ENCODE measurements around the gene AMBRA1.

Gene AMBRA1

GRCh38 chr11:46438211-46438610 lies 155.6 kb downstream of the AMBRA1 start:
- no peak for DNase-seq (ENCODE audit: low read depth in 3 of 3)

GRCh38 chr11:46437122-46437689 lies 156.6 kb downstream of the AMBRA1 start:
- no peak for DNase-seq (ENCODE audit: low read depth in 3 of 3)

- DNase-seq (ENCODE audit: low read depth in 3 of 3) = no peak
Observed at GRCh38 chr11:46436113-46436512, 157.7 kb downstream of the AMBRA1 start.

GRCh38 chr11:46435679-46436078 lies 158.1 kb downstream of the AMBRA1 start:
- no peak for DNase-seq (ENCODE audit: low read depth in 3 of 3)

GRCh38 chr11:46431211-46431610 lies 162.6 kb downstream of the AMBRA1 start:
- DNase-seq (ENCODE audit: low read depth in 3 of 3) = no peak

GRCh38 chr11:46429717-46430116 lies 164.1 kb downstream of the AMBRA1 start:
- no peak for DNase-seq (ENCODE audit: low read depth in 3 of 3)

- no peak for DNase-seq (ENCODE audit: low read depth in 3 of 3)
Observed at GRCh38 chr11:46427364-46427763, 166.5 kb downstream of the AMBRA1 start.

- DNase-seq (ENCODE audit: low read depth in 3 of 3) = no peak
Observed at GRCh38 chr11:46426233-46426991, 167.4 kb downstream of the AMBRA1 start.

GRCh38 chr11:46422588-46422987 lies 171.2 kb downstream of the AMBRA1 start:
- no peak for DNase-seq (ENCODE audit: low read depth in 3 of 3)

- no peak for DNase-seq (ENCODE audit: low read depth in 3 of 3)
Observed at GRCh38 chr11:46421257-46421880, 172.5 kb downstream of the AMBRA1 start.

GRCh38 chr11:46420513-46420912 lies 173.3 kb downstream of the AMBRA1 start:
- no peak for DNase-seq (ENCODE audit: low read depth in 3 of 3)

GRCh38 chr11:46418751-46419150 lies 175.1 kb downstream of the AMBRA1 start:
- no peak for DNase-seq (ENCODE audit: low read depth in 3 of 3)

- no peak for DNase-seq (ENCODE audit: low read depth in 3 of 3)
Observed at GRCh38 chr11:46417711-46418110, 176.1 kb downstream of the AMBRA1 start.

- DNase-seq (ENCODE audit: low read depth in 3 of 3) = no peak
Observed at GRCh38 chr11:46414879-46415278, 178.9 kb downstream of the AMBRA1 start.

GRCh38 chr11:46414466-46414796 lies 179.4 kb downstream of the AMBRA1 start:
- DNase-seq (ENCODE audit: low read depth in 3 of 3) = no peak

- no peak for DNase-seq (ENCODE audit: low read depth in 3 of 3)
Observed at GRCh38 chr11:46413760-46414465, 179.9 kb downstream of the AMBRA1 start.

GRCh38 chr11:46410021-46410420 lies 183.8 kb downstream of the AMBRA1 start:
- no peak for DNase-seq (ENCODE audit: low read depth in 3 of 3)

- DNase-seq (ENCODE audit: low read depth in 3 of 3) = no peak
Observed at GRCh38 chr11:46408407-46408986, 185.3 kb downstream of the AMBRA1 start.

GRCh38 chr11:46407635-46408034 lies 186.2 kb downstream of the AMBRA1 start:
- no peak for DNase-seq (ENCODE audit: low read depth in 3 of 3)

GRCh38 chr11:46404476-46405017 lies 189.3 kb downstream of the AMBRA1 start:
- no peak for DNase-seq (ENCODE audit: low read depth in 3 of 3)

GRCh38 chr11:46402957-46403902 lies 190.6 kb downstream of the AMBRA1 start:
- no peak for DNase-seq (ENCODE audit: low read depth in 3 of 3)
